Ascending aorta (tissue), 2 donors: ENCODE results near the gene SHANK1. TPM values are rescaled to one million over a fixed set of nuclear protein-coding genes. Genes with fewer than 3 reads are reported as not detected.
A peak's percentile ranks its signal among the peaks of the same experiment; 100 is the strongest.

Experiments
- DNase-seq, 2 donors: peaks; one replicate each; pipeline ENCODE4 v3.0.0-alpha.2; 2019; ENCODE audit warnings: low spot score in 2 of 2
- H3K27ac ChIP-seq, 2 donors: fragments of 200-600 bp; sonication (generic); one replicate each; pipeline ENCODE4 v1.5.1; 2016 to 2017; ENCODE audit warnings: mild to moderate bottlenecking in 1 of 2
- H3K27me3 ChIP-seq: fragments of 200-600 bp; sonication (generic); one replicate; pipeline ENCODE4 v1.5.1; 2017
- H3K36me3 ChIP-seq, 2 donors: fragments of 200-600 bp; sonication (generic); one replicate each; pipeline ENCODE4 v1.5.1; 2016
- H3K4me1 ChIP-seq, 2 donors: fragments of 200-600 bp; sonication (generic); one replicate each; pipeline ENCODE4 v1.5.1; 2016 to 2017; ENCODE audit warnings: mild to moderate bottlenecking in 1 of 2
- H3K4me3 ChIP-seq, 2 donors: fragments of 200-600 bp; sonication (generic); one replicate each; pipeline ENCODE4 v1.5.1; 2016 to 2017; ENCODE audit warnings: mild to moderate bottlenecking in 1 of 2
- H3K9me3 ChIP-seq, 2 donors: fragments of 200-600 bp; sonication (generic); one replicate each; pipeline ENCODE4 v1.5.1; 2016
- intact Hi-C: fragments of 100-400 bp; cut with DNase I; formaldehyde crosslinking; loops from one replicate; pipeline ENCODE4 v1.15.1; 2023
- total RNA-seq: library from RNA; depleted of rRNA; stranded (reverse); fragments of >200 nt; gene quantifications from one replicate; pipeline ENCODE4 v1.1.0, GENCODE V29; 2016
- TF ChIP-seq, protein P1 (sequence below), 3 experiments: fragments of 200-600 bp in 2 of 3; fragments of 450-650 bp in 1 of 3; sonication (generic) in 2 of 3; IDR thresholded peaks; one replicate each; pipeline ENCODE4 v1.5.1; 2016 to 2019; ENCODE audit warnings: antibody characterized with exemption in 3 of 3, mild to moderate bottlenecking in 1 of 3, moderate library complexity in 1 of 3

The SHANK1 gene
- total RNA-seq, 1 donor from 2014 or later, result 1.3 TPM

DNA sequence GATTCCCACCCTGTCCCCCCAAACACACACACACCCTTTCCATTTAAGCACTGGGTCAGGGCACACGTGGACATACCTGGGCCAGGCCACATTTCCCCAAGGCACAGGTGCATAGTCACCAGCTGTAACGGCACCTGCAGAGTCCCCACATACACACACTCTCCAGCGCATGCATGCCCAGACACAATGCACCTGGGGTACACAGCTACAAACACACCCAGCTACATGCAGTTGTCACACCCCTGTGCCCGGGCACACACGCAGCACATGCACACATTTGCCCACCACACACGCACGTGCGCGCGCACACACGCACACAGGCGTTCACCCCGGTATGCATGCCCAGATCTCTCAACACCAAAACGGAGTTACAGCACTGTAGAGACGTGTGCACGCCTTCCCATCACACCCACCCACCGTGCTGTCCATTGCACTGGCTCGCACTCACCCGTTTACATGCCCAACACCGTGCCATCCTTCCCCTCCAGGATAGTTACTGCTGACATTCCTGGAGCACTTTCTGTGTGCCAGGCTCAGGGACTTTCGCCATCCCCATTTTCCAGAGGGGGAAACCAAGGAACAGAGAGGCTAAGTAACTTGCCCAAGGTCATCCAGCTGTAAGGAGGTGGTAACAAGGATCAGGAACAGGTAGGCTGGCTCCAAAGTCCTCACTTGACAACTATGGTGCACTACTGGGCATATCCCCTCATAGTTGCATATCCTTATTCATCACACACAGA lies 749 bp upstream of the SHANK1 start:
- Histone ChIP-seq H3K27me3 (peaks cover 15% of the 10 kb centered on the region), H3K4me3 (no peak overlapping the region), H3K9me3 (no peaks in the 10 kb centered on the region), H3K4me1 (peaks cover 10 to 20% of the 10 kb centered on the region in 2 donors), H3K36me3 (no peaks in the 10 kb centered on the region), H3K27ac (no peak overlapping the region)
- TF ChIP-seq, protein P1, sequence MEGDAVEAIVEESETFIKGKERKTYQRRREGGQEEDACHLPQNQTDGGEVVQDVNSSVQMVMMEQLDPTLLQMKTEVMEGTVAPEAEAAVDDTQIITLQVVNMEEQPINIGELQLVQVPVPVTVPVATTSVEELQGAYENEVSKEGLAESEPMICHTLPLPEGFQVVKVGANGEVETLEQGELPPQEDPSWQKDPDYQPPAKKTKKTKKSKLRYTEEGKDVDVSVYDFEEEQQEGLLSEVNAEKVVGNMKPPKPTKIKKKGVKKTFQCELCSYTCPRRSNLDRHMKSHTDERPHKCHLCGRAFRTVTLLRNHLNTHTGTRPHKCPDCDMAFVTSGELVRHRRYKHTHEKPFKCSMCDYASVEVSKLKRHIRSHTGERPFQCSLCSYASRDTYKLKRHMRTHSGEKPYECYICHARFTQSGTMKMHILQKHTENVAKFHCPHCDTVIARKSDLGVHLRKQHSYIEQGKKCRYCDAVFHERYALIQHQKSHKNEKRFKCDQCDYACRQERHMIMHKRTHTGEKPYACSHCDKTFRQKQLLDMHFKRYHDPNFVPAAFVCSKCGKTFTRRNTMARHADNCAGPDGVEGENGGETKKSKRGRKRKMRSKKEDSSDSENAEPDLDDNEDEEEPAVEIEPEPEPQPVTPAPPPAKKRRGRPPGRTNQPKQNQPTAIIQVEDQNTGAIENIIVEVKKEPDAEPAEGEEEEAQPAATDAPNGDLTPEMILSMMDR (IDR thresholded peaks at IDR 0.05), result no peak
- intact Hi-C loops, result no loop called here
- DNase-seq, result no peak

DNA sequence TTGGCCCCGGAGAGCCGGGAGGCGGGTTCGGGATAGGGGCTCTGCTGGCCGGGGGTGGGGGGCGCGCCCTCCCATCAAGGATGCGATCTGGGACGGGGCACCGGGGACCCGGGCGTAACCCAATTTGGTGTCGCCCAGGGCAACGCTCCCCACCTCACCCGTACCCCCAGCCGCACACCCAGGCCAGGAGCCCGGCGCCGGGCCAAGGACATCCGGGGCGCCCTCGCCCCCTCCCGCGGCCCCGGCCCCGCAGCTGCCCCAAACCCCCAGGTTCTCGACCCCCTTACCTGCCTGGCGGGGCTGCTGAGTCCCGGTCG lies 525 bp downstream of the SHANK1 start:
- intact Hi-C loops, result no loop called here
- H3K9me3 ChIP-seq, result no peaks in the 10 kb centered on the region
- no peak for DNase-seq
- peaks cover 15% of the 10 kb centered on the region for H3K27me3 ChIP-seq
- peak overlapping the region; percentile 33 to 44 for H3K4me3 ChIP-seq
- H3K27ac ChIP-seq, result no peak overlapping the region
- TF ChIP-seq, protein P1 (IDR thresholded peaks at IDR 0.05), result no peak
- no peaks in the 10 kb centered on the region for H3K36me3 ChIP-seq
- peaks cover 6 to 15% of the 10 kb centered on the region in 2 donors for H3K4me1 ChIP-seq

GRCh38 chr19:50718255-50719118 lies 1.1 kb downstream of the SHANK1 start:
- Histone ChIP-seq H3K4me3 (peak overlapping the region; percentile 33 to 44), H3K27ac (no peak overlapping the region), H3K4me1 (peaks cover 6 to 12% of the 10 kb centered on the region in 2 donors), H3K36me3 (no peaks in the 10 kb centered on the region), H3K9me3 (no peaks in the 10 kb centered on the region), H3K27me3 (peaks cover 15% of the 10 kb centered on the region)
- DNase-seq, result no peak
- TF ChIP-seq, protein P1 (IDR thresholded peaks at IDR 0.05), result no peak
- intact Hi-C loops, result no loop called here

DNA sequence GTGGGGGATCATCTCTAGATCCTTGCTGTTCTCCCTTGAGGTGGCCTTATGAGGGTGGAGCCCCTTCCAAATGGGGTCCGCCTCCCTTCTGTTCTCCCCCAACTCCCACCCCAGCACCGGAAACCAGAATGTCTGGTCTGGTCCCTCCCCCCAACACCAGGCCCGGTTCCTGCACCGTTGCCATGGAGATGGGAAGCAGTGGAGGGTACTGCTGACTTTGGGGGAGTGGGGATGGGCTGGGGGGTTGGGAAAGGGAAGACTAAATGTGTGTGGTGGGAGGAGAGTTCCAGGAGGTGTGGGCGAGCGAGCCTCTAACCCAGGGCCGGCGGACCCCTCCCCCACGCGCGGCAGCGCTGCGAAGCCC lies 1.7 kb downstream of the SHANK1 start:
- intact Hi-C loops, result no loop called here
- H3K27ac ChIP-seq, result no peak overlapping the region
- no peaks in the 10 kb centered on the region for H3K9me3 ChIP-seq
- TF ChIP-seq, protein P1 (IDR thresholded peaks at IDR 0.05), result no peak
- H3K4me3 ChIP-seq, result peak overlapping the region; percentile 33 to 44
- DNase-seq, result no peak
- H3K27me3 ChIP-seq, result peaks cover 15% of the 10 kb centered on the region
- no peaks in the 10 kb centered on the region for H3K36me3 ChIP-seq
- peaks cover 6 to 10% of the 10 kb centered on the region in 2 donors for H3K4me1 ChIP-seq

- H3K4me3 ChIP-seq, result no peak overlapping the region
- H3K9me3 ChIP-seq, result no peaks in the 10 kb centered on the region
- peaks cover 15% of the 10 kb centered on the region for H3K27me3 ChIP-seq
- no peaks in the 10 kb centered on the region for H3K36me3 ChIP-seq
- H3K27ac ChIP-seq, result no peak overlapping the region
- TF ChIP-seq, protein P1 (IDR thresholded peaks at IDR 0.05), result no peak
- H3K4me1 ChIP-seq, result peaks cover 6 to 10% of the 10 kb centered on the region in 2 donors
- intact Hi-C loops, result no loop called here
- DNase-seq, result no peak
These were observed 2.4 kb downstream of the SHANK1 start for GRCh38 chr19:50717026-50717723.
